PC-9 (cell line): ENCODE data around the gene TK1.

Source experiments
- EZH2 ChIP-seq: fragments of 200-600 bp; sonication (generic); IDR thresholded peaks from 2 replicates; pipeline ENCODE4 v1.8.0; 2017; ENCODE audit warnings: antibody characterized with exemption, low read depth
- TF ChIP-seq, protein P1 (sequence below): fragments of 200-600 bp; sonication (generic); conservative IDR thresholded peaks from 2 replicates; pipeline ENCODE4 v1.6.1; 2017; ENCODE audit warnings: mixed run types, antibody characterized with exemption, mild to moderate bottlenecking, moderate library complexity

DNA sequence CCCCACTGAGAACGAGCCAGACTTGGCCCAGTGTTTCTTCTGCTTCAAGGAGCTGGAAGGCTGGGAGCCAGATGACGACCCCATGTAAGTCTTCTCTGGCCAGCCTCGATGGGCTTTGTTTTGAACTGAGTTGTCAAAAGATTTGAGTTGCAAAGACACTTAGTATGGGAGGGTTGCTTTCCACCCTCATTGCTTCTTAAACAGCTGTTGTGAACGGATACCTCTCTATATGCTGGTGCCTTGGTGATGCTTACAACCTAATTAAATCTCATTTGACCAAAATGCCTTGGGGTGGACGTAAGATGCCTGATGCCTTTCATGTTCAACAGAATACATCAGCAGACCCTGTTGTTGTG lies 27.8 kb upstream of the TK1 start:
- TF ChIP-seq, protein P1, sequence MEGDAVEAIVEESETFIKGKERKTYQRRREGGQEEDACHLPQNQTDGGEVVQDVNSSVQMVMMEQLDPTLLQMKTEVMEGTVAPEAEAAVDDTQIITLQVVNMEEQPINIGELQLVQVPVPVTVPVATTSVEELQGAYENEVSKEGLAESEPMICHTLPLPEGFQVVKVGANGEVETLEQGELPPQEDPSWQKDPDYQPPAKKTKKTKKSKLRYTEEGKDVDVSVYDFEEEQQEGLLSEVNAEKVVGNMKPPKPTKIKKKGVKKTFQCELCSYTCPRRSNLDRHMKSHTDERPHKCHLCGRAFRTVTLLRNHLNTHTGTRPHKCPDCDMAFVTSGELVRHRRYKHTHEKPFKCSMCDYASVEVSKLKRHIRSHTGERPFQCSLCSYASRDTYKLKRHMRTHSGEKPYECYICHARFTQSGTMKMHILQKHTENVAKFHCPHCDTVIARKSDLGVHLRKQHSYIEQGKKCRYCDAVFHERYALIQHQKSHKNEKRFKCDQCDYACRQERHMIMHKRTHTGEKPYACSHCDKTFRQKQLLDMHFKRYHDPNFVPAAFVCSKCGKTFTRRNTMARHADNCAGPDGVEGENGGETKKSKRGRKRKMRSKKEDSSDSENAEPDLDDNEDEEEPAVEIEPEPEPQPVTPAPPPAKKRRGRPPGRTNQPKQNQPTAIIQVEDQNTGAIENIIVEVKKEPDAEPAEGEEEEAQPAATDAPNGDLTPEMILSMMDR = no peak
- TF ChIP-seq EZH2 = no peak
